HG03469 (cell line): Measurements from ENCODE around the gene PFAS.
"Not testable (repeated sequence)": the region's sequence is repeated elsewhere in the genome, so short reads cannot be mapped to it uniquely, and the experiment has no call there.

Experiments used
- ATAC-seq: cut with Tn5 transposase; IDR thresholded peaks from one replicate; pipeline ENCODE4 v1.9.1; 2021; ENCODE audit warnings: mild to moderate bottlenecking, moderate library complexity, moderate number of reproducible peaks; ENCODE audit not compliant: unreplicated experiment

PFAS gene

DNA sequence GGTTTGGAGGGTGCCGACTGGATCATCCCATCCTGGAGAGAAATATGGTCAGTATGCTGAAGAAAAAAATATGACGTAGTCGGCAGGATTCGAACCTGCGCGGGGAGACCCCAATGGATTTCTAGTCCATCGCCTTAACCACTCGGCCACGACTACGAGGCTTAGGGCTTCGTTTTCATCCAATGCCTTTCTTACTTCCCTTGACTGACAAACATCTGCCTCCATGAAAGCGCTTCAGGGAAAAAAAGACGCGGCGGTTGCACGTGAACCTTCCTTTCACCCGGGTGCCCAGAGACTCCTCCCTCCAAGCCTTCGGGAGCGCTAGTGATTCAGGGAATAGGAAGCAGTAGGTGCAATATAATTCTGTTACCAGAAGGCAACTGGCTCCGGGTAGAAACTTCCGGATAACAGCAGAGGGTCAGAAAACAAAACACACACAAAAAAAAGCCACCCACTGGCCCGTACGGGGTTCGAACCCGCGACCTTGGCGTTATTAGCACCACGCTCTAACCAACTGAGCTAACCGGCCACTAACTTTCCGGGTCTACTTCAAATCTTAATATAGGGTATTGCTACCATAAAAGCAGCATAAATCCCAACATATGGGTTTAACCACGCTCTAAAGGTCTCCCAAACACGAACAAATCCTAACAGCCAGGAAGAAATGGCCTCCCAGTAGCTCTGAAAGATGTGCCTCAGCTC lies 22.4 kb upstream of the PFAS start:
- no peak for ATAC-seq

GRCh38 chr17:8227238-8227581 lies 21.9 kb upstream of the PFAS start:
- no peak for ATAC-seq

GRCh38 chr17:8231701-8232100 lies 17.4 kb upstream of the PFAS start:
- ATAC-seq: no peak

DNA sequence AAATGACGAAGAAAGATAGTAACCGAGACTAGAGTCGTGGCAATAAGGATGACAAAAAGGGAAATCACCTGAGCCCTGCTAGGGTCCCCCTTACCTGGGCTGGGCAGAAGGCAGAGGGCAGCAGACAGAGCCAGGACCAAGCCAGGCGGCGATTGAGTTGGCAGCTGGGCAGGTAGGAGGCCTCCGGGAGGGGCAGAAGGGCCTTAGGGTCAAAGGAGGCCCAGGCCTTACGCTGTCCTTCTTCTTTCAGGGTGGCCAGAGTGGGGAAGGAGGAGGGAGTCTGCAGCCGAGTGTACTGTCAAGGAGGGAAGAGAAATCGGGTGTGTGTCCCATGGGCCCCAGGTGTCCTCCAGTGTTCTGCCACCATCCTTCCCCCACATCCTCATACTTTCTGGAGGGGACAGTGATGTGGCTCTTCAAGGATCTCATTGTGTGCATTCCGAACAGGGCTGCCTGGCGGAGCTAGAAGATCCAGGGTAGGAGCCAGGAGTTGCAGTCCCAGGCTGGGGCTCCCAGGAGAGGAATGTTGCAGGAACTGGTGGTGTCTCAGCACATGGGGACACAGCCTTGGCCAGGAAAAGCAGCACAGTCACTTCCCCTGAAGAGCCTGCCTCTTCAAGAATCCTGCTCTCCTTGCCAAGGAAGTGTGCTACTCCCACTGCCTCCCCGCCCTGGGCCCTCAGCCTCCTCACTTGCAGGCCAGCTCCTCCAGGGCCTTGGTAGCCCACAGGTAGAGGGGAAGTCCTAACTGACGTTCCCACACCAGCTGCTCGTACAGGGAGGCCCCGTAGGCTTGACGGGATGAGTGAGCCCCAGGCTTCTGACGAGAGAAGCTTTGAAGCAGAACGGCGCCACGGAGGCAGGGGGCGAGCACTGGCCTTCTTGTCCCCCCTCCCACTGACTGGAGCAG lies 14.5 kb upstream of the PFAS start:
- ATAC-seq: no peak

DNA sequence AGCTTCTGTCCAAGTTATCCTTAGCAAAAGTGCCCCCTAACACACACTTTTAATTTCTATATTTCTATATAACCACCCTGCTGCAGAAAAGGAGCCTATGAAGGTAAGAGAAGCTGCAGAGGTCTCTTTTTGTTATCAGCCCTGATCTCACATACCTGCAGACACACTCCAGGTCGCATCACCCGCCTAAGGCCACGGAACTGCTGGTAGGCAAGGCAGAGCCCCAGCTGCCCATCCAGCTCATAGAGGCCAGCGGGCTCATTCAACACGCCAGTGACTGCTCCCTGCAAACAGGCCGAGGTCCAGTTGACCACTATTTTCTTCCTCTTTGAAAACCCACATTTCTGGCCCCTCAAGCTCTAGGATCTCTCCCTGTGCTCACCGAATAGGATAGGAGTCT lies 13.4 kb upstream of the PFAS start:
- no peak for ATAC-seq

DNA sequence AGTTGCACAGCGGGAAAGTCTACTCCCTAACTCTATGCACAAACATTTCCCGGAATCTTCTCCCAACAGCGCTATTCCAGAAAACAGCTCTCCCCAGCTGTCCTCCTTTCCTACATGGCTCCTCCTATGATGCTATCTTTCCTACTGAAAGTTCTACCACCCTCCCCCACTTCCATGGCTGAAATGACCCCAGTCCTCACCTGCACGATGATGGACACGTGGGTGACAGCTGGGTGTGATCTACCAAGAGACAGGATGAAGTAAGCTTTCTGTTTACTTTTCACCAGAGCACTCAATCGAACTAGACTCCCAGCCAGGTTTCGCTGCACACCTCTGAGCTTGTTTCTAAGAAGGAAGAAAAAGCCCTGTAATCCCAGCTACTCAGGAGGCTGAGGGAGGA lies 11.9 kb upstream of the PFAS start:
- no peak for ATAC-seq

GRCh38 chr17:8237886-8238285 lies 11.2 kb upstream of the PFAS start:
- ATAC-seq: no peak

- no peak for ATAC-seq
Observed at GRCh38 chr17:8243827-8244226, 5.3 kb upstream of the PFAS start.

DNA sequence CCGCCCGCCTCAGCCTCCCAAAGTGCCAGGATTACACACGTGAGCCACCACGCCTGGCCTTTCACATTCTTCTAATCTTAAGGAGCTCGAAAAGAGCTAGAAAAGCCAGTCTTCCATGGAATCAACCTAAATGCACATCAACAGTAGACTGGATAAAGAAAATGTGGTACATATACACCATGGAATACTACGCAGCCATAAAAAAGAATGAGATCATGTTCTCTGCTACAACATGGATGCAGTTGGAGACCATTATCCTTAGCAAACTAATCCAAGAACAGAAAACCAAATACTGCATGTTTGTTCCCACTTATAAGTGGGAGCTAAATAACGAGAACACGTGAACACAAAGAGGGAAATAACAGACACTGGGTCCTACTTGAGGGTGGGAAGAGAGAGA lies 4.3 kb upstream of the PFAS start:
- no peak for ATAC-seq

DNA sequence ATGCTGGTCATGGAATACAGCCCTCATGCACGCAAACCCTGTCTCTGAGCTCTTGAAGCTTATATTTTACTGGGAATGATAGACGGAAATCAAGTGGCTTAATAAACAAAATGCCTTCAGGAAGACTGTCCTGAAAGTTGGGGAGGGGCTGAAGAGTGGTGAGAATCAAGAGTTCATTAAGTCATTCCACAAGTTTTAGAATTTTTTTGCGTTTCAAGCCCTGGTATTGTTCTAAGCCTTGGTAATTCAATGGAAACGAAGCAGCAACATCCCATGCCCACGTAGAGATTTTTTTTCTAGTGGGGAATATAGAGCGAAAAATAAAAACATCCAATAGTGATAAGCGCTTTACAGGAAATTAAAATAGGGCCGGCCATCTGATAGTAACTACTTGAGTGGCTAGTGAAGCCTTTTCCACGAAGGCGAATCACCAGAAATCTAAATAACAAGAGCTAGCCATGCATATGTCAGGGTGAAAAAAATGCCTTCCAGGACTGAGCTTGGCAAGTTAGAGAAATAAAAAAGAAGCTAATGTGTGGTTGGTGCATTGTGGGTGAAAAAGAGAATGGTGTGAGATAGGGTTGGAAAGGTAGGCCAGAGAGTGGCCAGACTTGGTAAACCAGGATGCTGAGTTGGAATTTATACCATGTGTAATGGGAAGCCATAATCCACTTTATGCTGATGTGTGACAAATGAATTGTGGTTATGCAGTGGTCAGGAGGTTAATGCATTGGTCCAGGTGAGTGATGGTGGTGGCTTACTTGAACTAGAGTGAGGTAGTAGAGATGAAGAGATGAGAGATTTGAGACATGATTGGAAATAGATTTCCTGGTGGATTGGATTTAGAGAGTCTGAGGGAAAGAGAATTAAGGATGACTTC lies 772 bp downstream of the PFAS start:
- ATAC-seq: no peak

GRCh38 chr17:8251411-8251810 lies 2.3 kb downstream of the PFAS start:
- ATAC-seq: not testable (repeated sequence)

DNA sequence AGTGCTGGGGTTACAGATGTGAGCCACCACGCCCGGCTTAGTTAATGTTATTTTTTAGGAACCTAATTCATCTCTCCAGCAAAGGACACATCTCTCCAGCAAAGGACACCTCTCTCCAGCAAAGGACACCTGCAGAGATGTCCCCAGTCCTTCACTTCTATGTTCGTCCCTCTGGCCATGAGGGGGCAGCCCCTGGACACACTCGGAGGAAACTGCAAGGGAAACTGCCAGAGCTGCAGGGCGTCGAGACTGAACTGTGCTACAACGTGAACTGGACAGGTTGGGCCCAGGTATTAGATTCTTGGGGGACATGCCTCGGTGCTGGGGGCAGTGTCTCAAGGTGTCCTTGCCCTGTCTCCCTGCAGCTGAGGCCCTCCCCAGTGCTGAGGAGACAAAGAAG lies 4.7 kb downstream of the PFAS start:
- no peak for ATAC-seq

- no peak for ATAC-seq
Observed at GRCh38 chr17:8254881-8255280, 5.8 kb downstream of the PFAS start.

DNA sequence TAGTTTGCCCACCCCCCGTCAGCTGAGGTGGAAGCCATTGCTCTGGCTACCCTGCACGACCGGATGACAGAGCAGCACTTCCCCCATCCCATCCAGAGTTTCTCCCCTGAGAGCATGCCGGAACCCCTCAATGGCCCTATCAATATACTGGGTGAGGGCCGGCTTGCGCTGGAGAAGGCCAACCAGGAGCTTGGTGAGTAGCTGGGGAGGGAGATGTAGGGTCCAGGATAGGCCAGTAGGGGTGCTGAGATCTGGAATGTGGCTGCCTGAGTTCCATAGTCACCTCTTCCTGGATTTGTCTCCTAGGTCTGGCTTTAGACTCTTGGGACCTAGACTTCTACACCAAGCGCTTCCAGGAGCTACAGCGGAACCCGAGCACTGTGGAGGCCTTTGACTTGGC lies 6.4 kb downstream of the PFAS start:
- ATAC-seq: no peak

- ATAC-seq: no peak
Observed at GRCh38 chr17:8256291-8256690, 7.2 kb downstream of the PFAS start.

DNA sequence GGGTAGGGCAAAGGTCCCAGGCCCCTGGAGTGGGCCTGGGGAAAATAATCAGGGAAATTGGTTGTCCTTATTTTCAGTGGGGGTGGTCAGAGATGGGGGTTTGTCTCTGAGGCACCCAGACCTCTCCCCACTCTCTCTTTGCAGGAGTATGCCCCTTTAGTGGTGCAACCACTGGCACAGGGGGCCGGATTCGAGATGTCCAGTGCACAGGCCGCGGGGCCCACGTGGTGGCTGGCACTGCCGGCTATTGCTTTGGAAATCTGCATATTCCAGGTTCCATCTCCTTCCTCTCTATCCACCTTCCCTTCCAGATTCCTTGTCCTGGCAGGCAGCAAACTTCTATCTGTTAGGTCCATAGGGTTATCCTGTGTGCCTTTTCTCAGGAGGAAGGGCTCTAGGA lies 7.6 kb downstream of the PFAS start:
- ATAC-seq: no peak

GRCh38 chr17:8257801-8258200 lies 8.7 kb downstream of the PFAS start:
- ATAC-seq: no peak

DNA sequence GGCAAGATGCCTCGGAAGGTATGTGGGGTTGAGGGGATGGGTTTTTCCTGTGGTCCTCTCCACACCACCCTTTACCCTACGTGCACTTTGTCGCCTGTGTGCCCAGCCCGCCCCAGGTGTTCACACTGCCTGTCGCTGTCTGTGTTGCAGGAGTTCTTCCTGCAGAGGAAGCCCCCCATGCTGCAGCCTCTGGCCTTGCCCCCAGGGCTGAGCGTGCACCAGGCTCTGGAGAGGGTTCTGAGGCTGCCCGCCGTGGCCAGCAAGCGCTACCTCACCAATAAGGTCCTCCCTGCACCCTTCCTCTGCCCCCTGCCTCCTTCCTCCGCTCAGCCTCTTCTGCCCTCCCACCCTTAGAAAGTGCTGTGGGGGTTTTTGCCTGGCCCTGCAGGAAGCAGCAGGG lies 15.2 kb downstream of the PFAS start:
- no peak for ATAC-seq

DNA sequence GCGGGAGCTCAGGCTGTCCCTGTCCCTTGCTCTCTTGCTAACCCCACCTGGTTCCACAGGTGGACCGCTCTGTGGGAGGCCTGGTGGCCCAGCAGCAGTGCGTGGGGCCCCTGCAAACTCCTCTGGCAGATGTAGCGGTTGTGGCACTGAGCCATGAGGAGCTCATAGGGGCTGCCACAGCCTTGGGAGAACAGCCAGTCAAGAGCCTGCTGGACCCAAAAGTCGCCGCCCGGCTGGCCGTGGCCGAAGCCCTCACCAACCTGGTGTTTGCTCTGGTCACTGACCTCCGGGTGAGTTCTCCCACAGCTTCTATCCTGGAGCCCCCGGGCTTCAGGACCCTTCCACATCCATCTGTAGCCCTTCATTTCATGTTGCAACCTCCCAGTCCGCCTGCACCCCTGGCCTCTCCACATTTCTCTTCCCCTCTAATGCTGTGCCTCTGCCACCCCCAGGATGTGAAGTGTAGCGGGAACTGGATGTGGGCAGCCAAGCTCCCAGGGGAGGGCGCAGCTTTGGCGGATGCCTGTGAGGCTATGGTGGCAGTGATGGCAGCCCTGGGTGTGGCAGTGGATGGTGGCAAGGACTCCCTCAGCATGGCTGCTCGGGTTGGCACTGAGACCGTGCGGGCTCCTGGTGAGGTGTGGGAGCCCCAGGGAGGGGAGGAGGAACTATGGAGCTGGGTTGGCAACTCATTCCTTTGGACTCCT lies 15.9 kb downstream of the PFAS start:
- ATAC-seq: no peak

DNA sequence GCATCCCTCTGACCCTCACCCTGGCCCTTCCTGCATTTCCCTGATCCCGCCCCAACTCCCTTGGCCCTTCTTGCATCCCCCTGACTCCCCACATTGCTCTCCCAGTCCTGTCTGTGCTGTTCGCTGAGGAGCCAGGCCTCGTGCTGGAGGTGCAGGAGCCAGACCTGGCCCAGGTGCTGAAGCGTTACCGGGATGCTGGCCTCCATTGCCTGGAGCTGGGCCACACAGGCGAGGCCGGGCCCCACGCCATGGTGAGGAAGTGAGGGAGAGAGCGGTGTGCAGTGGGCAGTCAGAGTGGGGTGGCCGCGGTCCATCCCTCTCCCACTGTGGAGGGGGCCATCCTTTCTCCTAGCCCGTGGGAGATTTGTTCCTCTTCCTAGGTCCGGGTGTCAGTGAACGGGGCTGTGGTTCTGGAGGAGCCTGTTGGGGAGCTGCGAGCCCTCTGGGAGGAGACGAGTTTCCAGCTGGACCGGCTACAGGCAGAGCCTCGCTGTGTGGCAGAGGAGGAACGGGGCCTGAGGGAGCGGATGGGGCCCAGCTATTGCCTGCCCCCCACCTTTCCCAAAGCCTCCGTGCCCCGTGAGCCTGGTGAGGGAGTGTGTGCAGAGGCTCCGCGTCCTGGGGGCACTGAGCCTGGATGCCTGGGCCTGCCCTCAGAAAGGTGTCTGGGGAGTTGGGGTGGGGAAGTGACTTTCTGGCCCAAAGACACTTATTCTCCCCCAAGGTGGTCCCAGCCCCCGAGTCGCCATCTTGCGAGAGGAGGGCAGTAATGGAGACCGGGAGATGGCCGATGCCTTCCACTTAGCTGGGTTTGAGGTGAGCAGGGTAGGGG lies 17.8 kb downstream of the PFAS start:
- no peak for ATAC-seq
